HepG2 (cell line): Measurements from ENCODE around the gene DTNB. TPM values are rescaled to one million over a fixed set of nuclear protein-coding genes. Genes with fewer than 3 reads are reported as not detected.

ENCODE experiments used
- ATAC-seq: fragments of 200-7000 bp; cut with Tn5 transposase; 3 replicates; pipeline ENCODE4 v1.9.1; 2020; ENCODE audit warnings: mild to moderate bottlenecking, moderate library complexity
- BruUV-seq: library from RNA; stranded (reverse); fragments of 400-500 nt; replicated peaks from 2 replicates; lab custom pipeline; 2021; lab: Mats Ljungman, UMichigan
- CTCF ChIA-PET: fragments of 300-600 bp; formaldehyde crosslinking; extraction: SDS; loops from one replicate; lab custom pipeline; 2021; ENCODE audit warnings: low total read pairs, inconsistent platforms, low intra/inter-chr PET ratio; lab: Yijun Ruan, JAX
- POLR2A ChIA-PET: fragments of 350-600 bp; sonication (Branson Sonifier 250); formaldehyde crosslinking; loops from one replicate; lab custom pipeline; 2020; ENCODE audit warnings: antibody characterized with exemption, inconsistent platforms; lab: Yijun Ruan, JAX
- DNase-seq: peaks from one replicate; pipeline ENCODE4 v3.0.0-alpha.2; 2015; ENCODE audit warnings: low spot score
- FAIRE-seq: peaks from 3 replicates; lab custom pipeline; 2011; peaks lifted over from hg19 to GRCh38; lab: Jason Lieb, UNC
- H2AFZ ChIP-seq: one replicate; pipeline ENCODE4 v1.6.1; 2011; ENCODE audit warnings: low read length, inconsistent platforms
- H3K27ac ChIP-seq: fragments of 300-600 bp; 3 replicates; pipeline ENCODE4 v1.8.0; 2011; ENCODE audit warnings: mixed run types, mild to moderate bottlenecking, mixed read lengths, low read length, inconsistent platforms; ENCODE audit not compliant: insufficient read depth; ENCODE audit errors: extremely low read length
- H3K27me3 ChIP-seq, 2 experiments: fragments of 200-600 bp in 1 of 2; 2 replicates in 1 of 2; 3 replicates in 1 of 2; pipeline versions ENCODE4 v1.6.0 to v1.8.0; 2011; ENCODE audit warnings: low read length in 2 of 2, mild to moderate bottlenecking in 2 of 2, moderate library complexity in 2 of 2, inconsistent platforms in 1 of 2; ENCODE audit not compliant: insufficient read depth in 2 of 2, control insufficient read depth in 1 of 2
- H3K36me3 ChIP-seq, 2 experiments: fragments of 200-600 bp in 1 of 2; replicated peaks in 1 of 2; 2 replicates in 1 of 2; 3 replicates in 1 of 2; pipeline versions ENCODE4 v1.5.1 to v1.8.0; 2011; ENCODE audit warnings: low read length in 2 of 2, inconsistent platforms in 1 of 2; ENCODE audit not compliant: insufficient read depth in 2 of 2, control insufficient read depth in 1 of 2
- H3K4me1 ChIP-seq: 2 replicates; pipeline ENCODE4 v1.5.1; 2012; ENCODE audit warnings: low read length, inconsistent platforms; ENCODE audit not compliant: insufficient read depth
- H3K4me2 ChIP-seq: 2 replicates; pipeline ENCODE4 v1.6.0; 2011; ENCODE audit warnings: low read depth, low read length, inconsistent platforms
- H3K4me3 ChIP-seq, 3 experiments: fragments of 200-600 bp in 1 of 3; sonication (generic), shearing (Covaris generic) in 1 of 3; replicated peaks in 1 of 3; 2 replicates each; pipeline ENCODE4 v1.5.1; 2011 to 2016; ENCODE audit warnings: low read length in 3 of 3, inconsistent platforms in 2 of 3, low read depth in 2 of 3, mild to moderate bottlenecking in 2 of 3, control low read depth in 1 of 3, mixed read lengths in 1 of 3; ENCODE audit not compliant: insufficient read depth in 1 of 3
- H3K79me2 ChIP-seq: one replicate; pipeline ENCODE4 v1.6.1; 2011; ENCODE audit warnings: low read length, inconsistent platforms; ENCODE audit not compliant: insufficient read depth
- H3K9ac ChIP-seq: 2 replicates; pipeline ENCODE4 v1.6.0; 2011; ENCODE audit warnings: mild to moderate bottlenecking, low read depth, low read length, inconsistent platforms; ENCODE audit not compliant: insufficient read depth
- H3K9me3 ChIP-seq: 2 replicates; pipeline ENCODE4 v1.5.1; 2012; ENCODE audit warnings: mild to moderate bottlenecking, low read length
- H4K20me1 ChIP-seq: 2 replicates; pipeline ENCODE4 v1.6.0; 2011; ENCODE audit warnings: inconsistent platforms, mild to moderate bottlenecking, low read length, moderate library complexity; ENCODE audit not compliant: insufficient read depth
- ATF7 ChIP-seq, 2 experiments: fragments of 450-650 bp in 1 of 2; sonication (generic) in 1 of 2; formaldehyde crosslinking in 1 of 2; IDR thresholded peaks; 2 replicates each; pipeline versions ENCODE4 v1.4.0 to v1.6.1; 2016 to 2020; ENCODE audit warnings: antibody characterized with exemption in 1 of 2, mild to moderate bottlenecking in 1 of 2, missing genetic modification reagents in 1 of 2
- HDAC2 ChIP-seq: sonication (generic); formaldehyde crosslinking; IDR thresholded peaks from 2 replicates; pipeline ENCODE4 v1.4.0; 2020; ENCODE audit warnings: missing genetic modification reagents
- MAZ ChIP-seq, 2 experiments: sonication (generic) in 1 of 2; formaldehyde crosslinking in 1 of 2; IDR thresholded peaks; 2 replicates each; pipeline versions ENCODE4 v1.5.0 to v1.6.1; 2012 to 2020; ENCODE audit warnings: low read depth in 2 of 2, mild to moderate bottlenecking in 2 of 2, borderline replicate concordance in 1 of 2, improper control_type of control experiment in 1 of 2, low read length in 1 of 2, missing genetic modification reagents in 1 of 2, moderate library complexity in 1 of 2
- U2AF2 ChIP-seq: fragments of 200-400 bp; formaldehyde crosslinking; IDR thresholded peaks from 2 replicates; pipeline ENCODE4 v1.6.1; 2017; ENCODE audit warnings: low read depth, mild to moderate bottlenecking, low read length
- ZBTB7A ChIP-seq: sonication (generic); formaldehyde crosslinking; IDR thresholded peaks from 2 replicates; pipeline ENCODE4 v1.8.0; 2022; ENCODE audit warnings: mild to moderate bottlenecking, missing genetic modification reagents
- ZKSCAN5 ChIP-seq: sonication (generic); formaldehyde crosslinking; IDR thresholded peaks from 2 replicates; pipeline ENCODE4 v1.5.1; 2020; ENCODE audit warnings: mild to moderate bottlenecking, missing genetic modification reagents
- ZNF577 ChIP-seq: sonication (generic); formaldehyde crosslinking; IDR thresholded peaks from 2 replicates; pipeline ENCODE4 v1.4.0; 2020; ENCODE audit warnings: mild to moderate bottlenecking, low read depth, missing genetic modification reagents, borderline replicate concordance
- ZNF790 ChIP-seq: sonication (generic); formaldehyde crosslinking; IDR thresholded peaks from 2 replicates; pipeline ENCODE4 v1.8.0; 2022; ENCODE audit warnings: missing genetic modification reagents, mild to moderate bottlenecking, borderline replicate concordance
- WGBS: methylation state at CpG from one replicate; pipeline ENCODE4 v1.1.6; 2017; ENCODE audit warnings: low lambda C conversion rate; 5-methylcytosine and 5-hydroxymethylcytosine counted together
- in situ Hi-C: cut with HindIII; loops from 2 replicates; pipeline ENCODE4 v1.10.0; 2017; ENCODE audit warnings: low pct_unique_long_range_greater_than_20kb; ENCODE audit not compliant: extremely low pct_ligation_motif_present
- intact Hi-C: fragments of 100-400 bp; cut with micrococcal nuclease; formaldehyde crosslinking; loops from one replicate; pipeline ENCODE4 v1.10.0; 2022; ENCODE audit not compliant: unreplicated experiment
- polyA plus RNA-seq, 8 experiments: library from polyadenylated mRNA; depleted of rRNA in 3 of 8; stranded (reverse) in 7 of 8; unstranded in 1 of 8; fragments of >200 nt; fragmentation: Illumina TruSeq in 4 of 8; extraction: Trizol in 4 of 8; gene quantifications; 2 replicates each; pipeline versions ENCODE4 v1.2.1 to v1.2.3, GENCODE V29; 2011 to 2016; ENCODE audit warnings: low read depth in 4 of 8, missing spikeins in 1 of 8, mixed read lengths in 1 of 8; ENCODE audit not compliant: insufficient read depth in 1 of 8
- total RNA-seq, 5 experiments: library from RNA; depleted of rRNA; stranded (reverse); fragments of >200 nt; fragmentation: Illumina TruSeq; extraction: Trizol; gene quantifications; 2 replicates each; pipeline ENCODE4 v1.2.3, GENCODE V29; 2016; ENCODE audit warnings: low read depth in 1 of 5
- TF ChIP-seq, protein P1 (sequence below): sonication (generic); formaldehyde crosslinking; IDR thresholded peaks from 2 replicates; pipeline ENCODE4 v1.4.0; 2020; ENCODE audit warnings: missing genetic modification reagents, borderline replicate concordance
- TF ChIP-seq, protein P2 (sequence below): IDR thresholded peaks from 2 replicates; pipeline ENCODE4 v1.6.1; 2016; ENCODE audit warnings: missing compliant biosample characterization, missing genetic modification reagents, borderline replicate concordance
- TF ChIP-seq, protein P3 (sequence below): sonication (generic); formaldehyde crosslinking; IDR thresholded peaks from 2 replicates; pipeline ENCODE4 v1.4.0; 2020; ENCODE audit warnings: missing genetic modification reagents, low read depth, mild to moderate bottlenecking, borderline replicate concordance

The DTNB gene
- total and polyA plus RNA-seq, 2 of the 13 experiments (the other 11 are each of a cell fraction or from before 2014, with no cell fraction given): 14.4 to 23.9 TPM

DNA sequence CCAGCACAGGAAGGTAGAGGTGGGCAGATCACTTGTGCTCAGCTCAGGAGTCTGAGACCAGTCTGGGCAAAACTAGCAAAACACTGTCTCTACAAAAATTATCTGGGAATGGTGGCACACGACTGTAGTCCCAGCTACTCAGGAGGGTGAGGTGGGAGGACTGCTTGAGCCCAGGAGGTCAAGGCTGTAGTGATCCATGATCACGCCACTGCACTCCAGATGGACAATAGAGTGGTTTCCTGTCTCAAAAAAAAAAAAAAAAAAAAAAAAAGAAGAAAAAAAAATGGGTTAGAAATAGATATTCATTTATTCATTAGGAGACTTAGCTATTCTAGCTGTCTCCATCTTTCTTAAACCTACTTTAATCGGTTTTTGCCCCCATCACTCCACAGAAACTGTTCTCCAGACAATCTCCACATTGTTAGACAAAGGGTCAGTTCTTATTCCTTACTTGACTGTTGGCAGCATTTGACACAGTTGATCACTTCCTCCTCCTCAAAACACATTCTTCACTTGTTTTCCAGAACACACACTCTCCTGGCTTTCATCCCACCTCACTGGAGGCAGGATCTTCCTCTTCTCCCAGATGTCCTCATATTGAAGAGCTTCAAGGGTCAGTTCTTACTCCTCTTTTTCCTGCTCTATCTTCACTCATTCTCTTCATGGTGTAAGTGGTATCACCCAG, 103.1 kb downstream of the DTNB start:
- intact Hi-C loops: no loop called here
- no peak for FAIRE-seq
- in situ Hi-C loops: no loop called here
- BruUV-seq: no TSS peak
- ATAC-seq: no peak
- H3K4me3 ChIP-seq: no peak overlapping the region
- H3K79me2 ChIP-seq: no peaks in the 10 kb centered on the region
- no peak overlapping the region for H3K9ac ChIP-seq
- no peak overlapping the region for H3K4me2 ChIP-seq
- no peak for DNase-seq
- no peaks in the 10 kb centered on the region for H4K20me1 ChIP-seq
- H3K27ac ChIP-seq: no peak overlapping the region
- H3K27me3 ChIP-seq: no peaks in the 10 kb centered on the region
- ChIA-PET CTCF (no interaction called here), POLR2A (no interaction called here)
- H2AFZ ChIP-seq: no peak overlapping the region
- no peaks in the 10 kb centered on the region for H3K9me3 ChIP-seq
- H3K36me3 ChIP-seq: no peaks in the 10 kb centered on the region
- no peaks in the 10 kb centered on the region for H3K4me1 ChIP-seq
- 76% methylated on average over 3 of the region's 3 CpGs for WGBS
- TF ChIP-seq ZNF577 (CRISPR knock-in tag): no peak
- TF ChIP-seq, protein P1, sequence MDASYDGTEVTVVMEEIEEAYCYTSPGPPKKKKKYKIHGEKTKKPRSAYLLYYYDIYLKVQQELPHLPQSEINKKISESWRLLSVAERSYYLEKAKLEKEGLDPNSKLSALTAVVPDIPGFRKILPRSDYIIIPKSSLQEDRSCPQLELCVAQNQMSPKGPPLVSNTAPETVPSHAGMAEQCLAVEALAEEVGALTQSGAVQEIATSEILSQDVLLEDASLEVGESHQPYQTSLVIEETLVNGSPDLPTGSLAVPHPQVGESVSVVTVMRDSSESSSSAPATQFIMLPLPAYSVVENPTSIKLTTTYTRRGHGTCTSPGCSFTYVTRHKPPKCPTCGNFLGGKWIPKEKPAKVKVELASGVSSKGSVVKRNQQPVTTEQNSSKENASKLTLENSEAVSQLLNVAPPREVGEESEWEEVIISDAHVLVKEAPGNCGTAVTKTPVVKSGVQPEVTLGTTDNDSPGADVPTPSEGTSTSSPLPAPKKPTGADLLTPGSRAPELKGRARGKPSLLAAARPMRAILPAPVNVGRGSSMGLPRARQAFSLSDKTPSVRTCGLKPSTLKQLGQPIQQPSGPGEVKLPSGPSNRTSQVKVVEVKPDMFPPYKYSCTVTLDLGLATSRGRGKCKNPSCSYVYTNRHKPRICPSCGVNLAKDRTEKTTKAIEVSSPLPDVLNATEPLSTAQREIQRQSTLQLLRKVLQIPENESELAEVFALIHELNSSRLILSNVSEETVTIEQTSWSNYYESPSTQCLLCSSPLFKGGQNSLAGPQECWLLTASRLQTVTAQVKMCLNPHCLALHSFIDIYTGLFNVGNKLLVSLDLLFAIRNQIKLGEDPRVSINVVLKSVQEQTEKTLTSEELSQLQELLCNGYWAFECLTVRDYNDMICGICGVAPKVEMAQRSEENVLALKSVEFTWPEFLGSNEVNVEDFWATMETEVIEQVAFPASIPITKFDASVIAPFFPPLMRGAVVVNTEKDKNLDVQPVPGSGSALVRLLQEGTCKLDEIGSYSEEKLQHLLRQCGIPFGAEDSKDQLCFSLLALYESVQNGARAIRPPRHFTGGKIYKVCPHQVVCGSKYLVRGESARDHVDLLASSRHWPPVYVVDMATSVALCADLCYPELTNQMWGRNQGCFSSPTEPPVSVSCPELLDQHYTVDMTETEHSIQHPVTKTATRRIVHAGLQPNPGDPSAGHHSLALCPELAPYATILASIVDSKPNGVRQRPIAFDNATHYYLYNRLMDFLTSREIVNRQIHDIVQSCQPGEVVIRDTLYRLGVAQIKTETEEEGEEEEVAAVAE (CRISPR knock-in tag): no peak
- TF ChIP-seq, protein P2, sequence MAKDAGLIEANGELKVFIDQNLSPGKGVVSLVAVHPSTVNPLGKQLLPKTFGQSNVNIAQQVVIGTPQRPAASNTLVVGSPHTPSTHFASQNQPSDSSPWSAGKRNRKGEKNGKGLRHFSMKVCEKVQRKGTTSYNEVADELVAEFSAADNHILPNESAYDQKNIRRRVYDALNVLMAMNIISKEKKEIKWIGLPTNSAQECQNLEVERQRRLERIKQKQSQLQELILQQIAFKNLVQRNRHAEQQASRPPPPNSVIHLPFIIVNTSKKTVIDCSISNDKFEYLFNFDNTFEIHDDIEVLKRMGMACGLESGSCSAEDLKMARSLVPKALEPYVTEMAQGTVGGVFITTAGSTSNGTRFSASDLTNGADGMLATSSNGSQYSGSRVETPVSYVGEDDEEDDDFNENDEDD (CRISPR knock-in tag): no peak
- TF ChIP-seq ZBTB7A (CRISPR knock-in tag): no peak
- TF ChIP-seq MAZ (IDR thresholded peaks at IDR 0.05; ENCODE audit: borderline replicate concordance, low read depth, low read length): no peak
- TF ChIP-seq MAZ (CRISPR knock-in tag; IDR thresholded peaks at IDR 0.05; ENCODE audit: low read depth): no peak
- TF ChIP-seq ZNF790 (CRISPR knock-in tag): no peak
- no peak for TF ChIP-seq HDAC2 (CRISPR knock-in tag)
- no peak for TF ChIP-seq ATF7 (IDR thresholded peaks at IDR 0.05)
- no peak for TF ChIP-seq ATF7 (CRISPR knock-in tag; IDR thresholded peaks at IDR 0.05)
- TF ChIP-seq, protein P3, sequence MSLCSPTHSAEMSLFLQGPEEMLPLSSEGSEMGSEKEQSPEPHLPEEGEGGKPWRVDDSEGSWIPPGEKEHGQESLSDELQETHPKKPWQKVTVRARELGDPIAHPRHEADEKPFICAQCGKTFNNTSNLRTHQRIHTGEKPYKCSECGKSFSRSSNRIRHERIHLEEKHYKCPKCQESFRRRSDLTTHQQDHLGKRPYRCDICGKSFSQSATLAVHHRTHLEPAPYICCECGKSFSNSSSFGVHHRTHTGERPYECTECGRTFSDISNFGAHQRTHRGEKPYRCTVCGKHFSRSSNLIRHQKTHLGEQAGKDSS (CRISPR knock-in tag): no peak
- TF ChIP-seq ZKSCAN5: no peak
- TF ChIP-seq U2AF2: no peak
